ENCODE results near the gene ARID3A. TPM values are rescaled to one million over a fixed set of nuclear protein-coding genes. Genes with fewer than 3 reads are reported as not detected.

Gene ARID3A
- total and polyA plus RNA-seq, 2 of the 13 experiments (the other 11 are each of a cell fraction or from before 2014, with no cell fraction given), result 71.3 to 77.9 TPM

DNA sequence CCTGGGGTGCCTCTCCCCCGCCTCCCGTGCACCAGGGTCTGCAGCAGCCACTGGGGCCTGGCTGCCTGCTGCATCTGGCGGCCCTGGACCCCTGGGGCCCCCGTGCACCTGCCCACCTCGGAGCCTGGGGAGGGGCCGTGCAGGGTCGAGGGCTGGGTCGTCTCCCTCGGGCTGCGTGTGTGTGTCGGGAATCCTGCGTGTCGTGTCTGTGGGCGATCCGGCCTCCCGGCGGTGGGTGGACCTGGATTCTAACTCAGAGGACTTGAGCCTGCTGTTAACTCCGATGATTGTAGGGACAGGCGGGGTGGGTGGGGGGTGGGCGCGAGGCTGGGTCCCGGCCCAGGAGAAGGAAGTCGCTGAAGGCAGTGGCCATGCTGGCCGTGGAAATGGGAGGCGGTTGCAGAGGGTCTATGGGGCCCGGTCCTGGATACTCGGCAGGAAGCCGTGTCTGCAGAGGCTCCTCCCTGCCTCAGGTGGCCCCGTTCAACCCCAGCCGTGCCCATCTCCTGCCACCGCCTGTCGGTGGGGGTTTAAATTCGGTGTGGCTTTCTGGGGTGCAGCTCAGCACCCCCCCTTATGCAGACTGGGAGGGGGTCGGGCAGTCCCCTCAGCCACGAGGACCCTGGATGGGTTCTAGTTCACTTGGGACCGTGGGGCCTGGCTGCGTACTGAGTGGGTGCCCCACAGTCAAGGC is 48.9 kb downstream of the ARID3A start (continued):
- TF ChIP-seq, protein P1, sequence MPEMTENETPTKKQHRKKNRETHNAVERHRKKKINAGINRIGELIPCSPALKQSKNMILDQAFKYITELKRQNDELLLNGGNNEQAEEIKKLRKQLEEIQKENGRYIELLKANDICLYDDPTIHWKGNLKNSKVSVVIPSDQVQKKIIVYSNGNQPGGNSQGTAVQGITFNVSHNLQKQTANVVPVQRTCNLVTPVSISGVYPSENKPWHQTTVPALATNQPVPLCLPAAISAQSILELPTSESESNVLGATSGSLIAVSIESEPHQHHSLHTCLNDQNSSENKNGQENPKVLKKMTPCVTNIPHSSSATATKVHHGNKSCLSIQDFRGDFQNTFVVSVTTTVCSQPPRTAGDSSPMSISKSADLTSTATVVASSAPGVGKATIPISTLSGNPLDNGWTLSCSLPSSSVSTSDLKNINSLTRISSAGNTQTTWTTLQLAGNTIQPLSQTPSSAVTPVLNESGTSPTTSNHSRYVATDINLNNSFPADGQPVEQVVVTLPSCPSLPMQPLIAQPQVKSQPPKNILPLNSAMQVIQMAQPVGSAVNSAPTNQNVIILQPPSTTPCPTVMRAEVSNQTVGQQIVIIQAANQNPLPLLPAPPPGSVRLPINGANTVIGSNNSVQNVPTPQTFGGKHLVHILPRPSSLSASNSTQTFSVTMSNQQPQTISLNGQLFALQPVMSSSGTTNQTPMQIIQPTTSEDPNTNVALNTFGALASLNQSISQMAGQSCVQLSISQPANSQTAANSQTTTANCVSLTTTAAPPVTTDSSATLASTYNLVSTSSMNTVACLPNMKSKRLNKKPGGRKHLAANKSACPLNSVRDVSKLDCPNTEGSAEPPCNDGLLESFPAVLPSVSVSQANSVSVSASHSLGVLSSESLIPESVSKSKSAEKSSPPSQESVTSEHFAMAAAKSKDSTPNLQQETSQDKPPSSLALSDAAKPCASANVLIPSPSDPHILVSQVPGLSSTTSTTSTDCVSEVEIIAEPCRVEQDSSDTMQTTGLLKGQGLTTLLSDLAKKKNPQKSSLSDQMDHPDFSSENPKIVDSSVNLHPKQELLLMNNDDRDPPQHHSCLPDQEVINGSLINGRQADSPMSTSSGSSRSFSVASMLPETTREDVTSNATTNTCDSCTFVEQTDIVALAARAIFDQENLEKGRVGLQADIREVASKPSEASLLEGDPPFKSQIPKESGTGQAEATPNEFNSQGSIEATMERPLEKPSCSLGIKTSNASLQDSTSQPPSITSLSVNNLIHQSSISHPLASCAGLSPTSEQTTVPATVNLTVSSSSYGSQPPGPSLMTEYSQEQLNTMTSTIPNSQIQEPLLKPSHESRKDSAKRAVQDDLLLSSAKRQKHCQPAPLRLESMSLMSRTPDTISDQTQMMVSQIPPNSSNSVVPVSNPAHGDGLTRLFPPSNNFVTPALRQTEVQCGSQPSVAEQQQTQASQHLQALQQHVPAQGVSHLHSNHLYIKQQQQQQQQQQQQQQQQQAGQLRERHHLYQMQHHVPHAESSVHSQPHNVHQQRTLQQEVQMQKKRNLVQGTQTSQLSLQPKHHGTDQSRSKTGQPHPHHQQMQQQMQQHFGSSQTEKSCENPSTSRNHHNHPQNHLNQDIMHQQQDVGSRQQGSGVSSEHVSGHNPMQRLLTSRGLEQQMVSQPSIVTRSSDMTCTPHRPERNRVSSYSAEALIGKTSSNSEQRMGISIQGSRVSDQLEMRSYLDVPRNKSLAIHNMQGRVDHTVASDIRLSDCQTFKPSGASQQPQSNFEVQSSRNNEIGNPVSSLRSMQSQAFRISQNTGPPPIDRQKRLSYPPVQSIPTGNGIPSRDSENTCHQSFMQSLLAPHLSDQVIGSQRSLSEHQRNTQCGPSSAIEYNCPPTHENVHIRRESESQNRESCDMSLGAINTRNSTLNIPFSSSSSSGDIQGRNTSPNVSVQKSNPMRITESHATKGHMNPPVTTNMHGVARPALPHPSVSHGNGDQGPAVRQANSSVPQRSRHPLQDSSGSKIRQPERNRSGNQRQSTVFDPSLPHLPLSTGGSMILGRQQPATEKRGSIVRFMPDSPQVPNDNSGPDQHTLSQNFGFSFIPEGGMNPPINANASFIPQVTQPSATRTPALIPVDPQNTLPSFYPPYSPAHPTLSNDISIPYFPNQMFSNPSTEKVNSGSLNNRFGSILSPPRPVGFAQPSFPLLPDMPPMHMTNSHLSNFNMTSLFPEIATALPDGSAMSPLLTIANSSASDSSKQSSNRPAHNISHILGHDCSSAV (CRISPR knock-in tag; IDR thresholded peaks at IDR 0.05; ENCODE audit: borderline replicate concordance), result no peak
- TF ChIP-seq, protein P2, sequence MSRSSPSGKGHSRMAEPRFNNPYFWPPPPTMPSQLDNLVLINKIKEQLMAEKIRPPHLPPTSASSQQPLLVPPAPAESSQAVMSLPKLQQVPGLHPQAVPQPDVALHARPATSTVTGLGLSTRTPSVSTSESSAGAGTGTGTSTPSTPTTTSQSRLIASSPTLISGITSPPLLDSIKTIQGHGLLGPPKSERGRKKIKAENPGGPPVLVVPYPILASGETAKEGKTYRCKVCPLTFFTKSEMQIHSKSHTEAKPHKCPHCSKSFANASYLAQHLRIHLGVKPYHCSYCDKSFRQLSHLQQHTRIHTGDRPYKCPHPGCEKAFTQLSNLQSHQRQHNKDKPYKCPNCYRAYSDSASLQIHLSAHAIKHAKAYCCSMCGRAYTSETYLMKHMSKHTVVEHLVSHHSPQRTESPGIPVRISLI (CRISPR knock-in tag; IDR thresholded peaks at IDR 0.05; ENCODE audit: borderline replicate concordance), result no peak
- TF ChIP-seq, protein P3, sequence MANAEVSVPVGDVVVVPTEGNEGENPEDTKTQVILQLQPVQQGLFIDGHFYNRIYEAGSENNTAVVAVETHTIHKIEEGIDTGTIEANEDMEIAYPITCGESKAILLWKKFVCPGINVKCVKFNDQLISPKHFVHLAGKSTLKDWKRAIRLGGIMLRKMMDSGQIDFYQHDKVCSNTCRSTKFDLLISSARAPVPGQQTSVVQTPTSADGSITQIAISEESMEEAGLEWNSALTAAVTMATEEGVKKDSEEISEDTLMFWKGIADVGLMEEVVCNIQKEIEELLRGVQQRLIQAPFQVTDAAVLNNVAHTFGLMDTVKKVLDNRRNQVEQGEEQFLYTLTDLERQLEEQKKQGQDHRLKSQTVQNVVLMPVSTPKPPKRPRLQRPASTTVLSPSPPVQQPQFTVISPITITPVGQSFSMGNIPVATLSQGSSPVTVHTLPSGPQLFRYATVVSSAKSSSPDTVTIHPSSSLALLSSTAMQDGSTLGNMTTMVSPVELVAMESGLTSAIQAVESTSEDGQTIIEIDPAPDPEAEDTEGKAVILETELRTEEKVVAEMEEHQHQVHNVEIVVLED (CRISPR knock-in tag; IDR thresholded peaks at IDR 0.05; ENCODE audit: borderline replicate concordance), result no peak
- TF ChIP-seq GATAD2A (CRISPR knock-in tag; IDR thresholded peaks at IDR 0.05), result no peak
- TF ChIP-seq XRCC5 (optimal IDR thresholded peaks at IDR 0.05; ENCODE audit: low read length), result no peak
- TF ChIP-seq TBX3 (IDR thresholded peaks at IDR 0.05; ENCODE audit: borderline replicate concordance), result no peak
- TF ChIP-seq FOSL2 (CRISPR knock-in tag; IDR thresholded peaks at IDR 0.05), result no peak
- TF ChIP-seq SMAD1 (CRISPR knock-in tag; IDR thresholded peaks at IDR 0.05; ENCODE audit: borderline replicate concordance, low read depth), result no peak
- no peak for TF ChIP-seq ZNF629 (CRISPR knock-in tag; conservative IDR thresholded peaks at IDR 0.05)
- no peak for TF ChIP-seq ZNF274 (CRISPR knock-in tag; IDR thresholded peaks at IDR 0.05)
- TF ChIP-seq ZKSCAN8 (CRISPR knock-in tag; IDR thresholded peaks at IDR 0.05; ENCODE audit: borderline replicate concordance), result no peak
- TF ChIP-seq HNRNPH1 (optimal IDR thresholded peaks at IDR 0.05; ENCODE audit: low read depth, low read length), result peak; percentile 63
- peak; percentile 87; the same call in 1 of the 2 replicates for TF ChIP-seq PCBP1 (IDR thresholded peaks at IDR 0.05; ENCODE audit: borderline replicate concordance, low read depth, low read length)
- TF ChIP-seq SNRNP70 (IDR thresholded peaks at IDR 0.05; ENCODE audit: low read depth, low read length), result no peak
- TF ChIP-seq, protein P4, sequence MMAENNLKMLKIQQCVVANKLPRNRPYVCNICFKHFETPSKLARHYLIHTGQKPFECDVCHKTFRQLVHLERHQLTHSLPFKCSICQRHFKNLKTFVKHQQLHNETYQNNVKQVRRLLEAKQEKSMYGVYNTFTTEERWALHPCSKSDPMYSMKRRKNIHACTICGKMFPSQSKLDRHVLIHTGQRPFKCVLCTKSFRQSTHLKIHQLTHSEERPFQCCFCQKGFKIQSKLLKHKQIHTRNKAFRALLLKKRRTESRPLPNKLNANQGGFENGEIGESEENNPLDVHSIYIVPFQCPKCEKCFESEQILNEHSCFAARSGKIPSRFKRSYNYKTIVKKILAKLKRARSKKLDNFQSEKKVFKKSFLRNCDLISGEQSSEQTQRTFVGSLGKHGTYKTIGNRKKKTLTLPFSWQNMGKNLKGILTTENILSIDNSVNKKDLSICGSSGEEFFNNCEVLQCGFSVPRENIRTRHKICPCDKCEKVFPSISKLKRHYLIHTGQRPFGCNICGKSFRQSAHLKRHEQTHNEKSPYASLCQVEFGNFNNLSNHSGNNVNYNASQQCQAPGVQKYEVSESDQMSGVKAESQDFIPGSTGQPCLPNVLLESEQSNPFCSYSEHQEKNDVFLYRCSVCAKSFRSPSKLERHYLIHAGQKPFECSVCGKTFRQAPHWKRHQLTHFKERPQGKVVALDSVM (CRISPR knock-in tag; IDR thresholded peaks at IDR 0.05), result no peak

All from HepG2 (cell line).